SK-N-SH (cell line): ENCODE data around the gene CLRN3. TPM values are rescaled to one million over a fixed set of nuclear protein-coding genes. Genes with fewer than 3 reads are reported as not detected.

ENCODE experiments used
- CTCF ChIA-PET: fragments of 300-600, 350-600 bp; formaldehyde crosslinking; extraction: SDS; loops from one replicate; lab custom pipeline; 2021; lab: Yijun Ruan, JAX
- POLR2A ChIA-PET: fragments of 350-600 bp; sonication (Branson Sonifier 250); formaldehyde crosslinking; extraction: SDS; loops from one replicate; lab custom pipeline; 2020; ENCODE audit warnings: antibody characterized with exemption, inconsistent platforms; lab: Yijun Ruan, JAX
- DNase-seq: peaks from one replicate; pipeline ENCODE4 v3.0.0; 2012
- H2AFZ ChIP-seq: fragments of 200-600 bp; sonication (generic); 2 replicates; pipeline ENCODE4 v1.8.1; 2016; ENCODE audit warnings: antibody characterized with exemption, mild to moderate bottlenecking, low read depth
- H3F3A ChIP-seq: fragments of 200-600 bp; sonication (generic); replicated peaks from 2 replicates; pipeline ENCODE3; 2016; ENCODE audit warnings: antibody characterized with exemption, mild to moderate bottlenecking; ENCODE audit not compliant: insufficient read depth
- H3K27ac ChIP-seq, 2 experiments: fragments of 200-500 bp in 1 of 2; fragments of 200-600 bp in 1 of 2; sonication (Bioruptor generic) in 1 of 2; sonication (generic), shearing (Covaris generic) in 1 of 2; 2 replicates each; pipeline versions ENCODE4 v1.5.1 to v1.6.1; 2014 to 2016; ENCODE audit warnings: low read depth in 2 of 2, inconsistent platforms in 1 of 2, low read length in 1 of 2, mild to moderate bottlenecking in 1 of 2, mixed read lengths in 1 of 2
- H3K27me3 ChIP-seq: fragments of 200-600 bp; sonication (generic), shearing (Covaris generic); 2 replicates; pipeline ENCODE4 v1.6.1; 2016; ENCODE audit warnings: mixed run types; ENCODE audit not compliant: insufficient read depth
- H3K36me3 ChIP-seq, 2 experiments: fragments of 200-500 bp in 1 of 2; fragments of 200-600 bp in 1 of 2; sonication (Bioruptor generic) in 1 of 2; sonication (generic) in 1 of 2; replicated peaks in 1 of 2; 2 replicates each; pipeline versions ENCODE3 to v1.5.1; 2014 to 2016; ENCODE audit warnings: low read length in 1 of 2, mild to moderate bottlenecking in 1 of 2; ENCODE audit not compliant: insufficient read depth in 2 of 2, control insufficient read depth in 1 of 2
- H3K4me1 ChIP-seq, 2 experiments: fragments of 200-500 bp in 1 of 2; fragments of 200-600 bp in 1 of 2; sonication (Bioruptor generic) in 1 of 2; sonication (generic), shearing (Covaris generic) in 1 of 2; 2 replicates each; pipeline versions ENCODE4 v1.5.1 to v1.6.1; 2014 to 2016; ENCODE audit warnings: low read depth in 1 of 2, low read length in 1 of 2, mixed run types in 1 of 2; ENCODE audit not compliant: insufficient read depth in 2 of 2, control insufficient read depth in 1 of 2
- H3K4me2 ChIP-seq: fragments of 200-600 bp; sonication (generic), shearing (Covaris generic); 2 replicates; pipeline ENCODE4 v1.6.1; 2017; ENCODE audit warnings: mixed run types
- H3K4me3 ChIP-seq, 2 experiments: fragments of 200-500 bp in 1 of 2; fragments of 200-600 bp in 1 of 2; sonication (Bioruptor generic) in 1 of 2; sonication (generic), shearing (Covaris generic) in 1 of 2; 2 replicates each; pipeline versions ENCODE4 v1.5.1 to v1.8.1; 2014 to 2016; ENCODE audit warnings: low read depth in 2 of 2, inconsistent platforms in 1 of 2, low read length in 1 of 2, mild to moderate bottlenecking in 1 of 2, mixed read lengths in 1 of 2, moderate library complexity in 1 of 2
- H3K79me2 ChIP-seq: fragments of 200-600 bp; sonication (generic); 2 replicates; pipeline ENCODE4 v1.8.1; 2017; ENCODE audit warnings: mild to moderate bottlenecking; ENCODE audit not compliant: insufficient read depth
- H3K9ac ChIP-seq: fragments of 200-600 bp; sonication (generic); 2 replicates; pipeline ENCODE4 v1.6.1; 2017; ENCODE audit warnings: mixed run types
- H3K9me2 ChIP-seq: fragments of 200-600 bp; sonication (generic); 2 replicates; pipeline ENCODE4 v1.6.1; 2017; ENCODE audit warnings: mixed run types
- H3K9me3 ChIP-seq: fragments of 200-600 bp; sonication (generic); 2 replicates; pipeline ENCODE4 v1.6.1; 2017; ENCODE audit warnings: mixed run types, mild to moderate bottlenecking, moderate library complexity
- H4K20me1 ChIP-seq: fragments of 200-600 bp; sonication (generic); 2 replicates; pipeline ENCODE4 v1.6.1; 2017; ENCODE audit warnings: mild to moderate bottlenecking, mixed run types; ENCODE audit not compliant: insufficient read depth
- CHD2 ChIP-seq: fragments of 150-350 bp; IDR thresholded peaks from 2 replicates; pipeline ENCODE4 v1.6.1; 2018; ENCODE audit warnings: low read length; ENCODE audit not compliant: partially characterized antibody
- CTCF ChIP-seq: fragments of 200-600 bp; sonication (generic); IDR thresholded peaks from 2 replicates; pipeline ENCODE4 v1.6.1; 2017; ENCODE audit warnings: antibody characterized with exemption, mild to moderate bottlenecking, moderate library complexity
- EP300 ChIP-seq, 2 experiments: IDR thresholded peaks; 2 replicates each; pipeline versions ENCODE4 v1.4.0 to v1.6.1; 2012; ENCODE audit warnings: borderline replicate concordance in 1 of 2, low read depth in 1 of 2, low read length in 1 of 2
- EZH2phosphoT487 ChIP-seq: fragments of 200-600 bp; sonication (generic); IDR thresholded peaks from 2 replicates; pipeline ENCODE4 v1.6.1; 2017; ENCODE audit warnings: low read depth, mixed run types, mild to moderate bottlenecking, antibody characterized with exemption, moderate library complexity, borderline replicate concordance
- FOSL2 ChIP-seq: IDR thresholded peaks from 2 replicates; pipeline ENCODE4 v1.4.0; 2012; ENCODE audit warnings: low read depth, mild to moderate bottlenecking, moderate library complexity, borderline replicate concordance
- FOXM1 ChIP-seq: IDR thresholded peaks from 2 replicates; pipeline ENCODE4 v1.4.0; 2012; ENCODE audit warnings: low read depth, mild to moderate bottlenecking
- JUND ChIP-seq: IDR thresholded peaks from 2 replicates; pipeline ENCODE4 v1.4.0; 2012
- MAX ChIP-seq: IDR thresholded peaks from 2 replicates; pipeline ENCODE4 v1.4.0; 2012; ENCODE audit warnings: low read depth
- MXI1 ChIP-seq: IDR thresholded peaks from 2 replicates; pipeline ENCODE4 v1.6.1; 2012; ENCODE audit warnings: mild to moderate bottlenecking, low read depth, low read length, improper control_type of control experiment
- NRF1 ChIP-seq: IDR thresholded peaks from 2 replicates; pipeline ENCODE4 v1.6.1; 2012; ENCODE audit warnings: low read depth, mild to moderate bottlenecking, low read length
- PBX3 ChIP-seq: IDR thresholded peaks from 2 replicates; pipeline ENCODE4; 2012
- POLR2AphosphoS5 ChIP-seq: IDR thresholded peaks from 2 replicates; pipeline ENCODE4 v1.6.1; 2012; ENCODE audit warnings: low read depth, low read length
- RAD21 ChIP-seq: IDR thresholded peaks from 2 replicates; pipeline ENCODE4 v1.6.1; 2012; ENCODE audit warnings: mild to moderate bottlenecking, low read length
- RCOR1 ChIP-seq: fragments of 150-350 bp; IDR thresholded peaks from 2 replicates; pipeline ENCODE4 v1.6.1; 2017; ENCODE audit warnings: antibody characterized with exemption, low read length
- RFX5 ChIP-seq: IDR thresholded peaks from 2 replicates; pipeline ENCODE4 v1.6.1; 2012; ENCODE audit warnings: mild to moderate bottlenecking, improper control_type of control experiment, low read length
- SMC3 ChIP-seq: IDR thresholded peaks from 2 replicates; pipeline ENCODE4 v1.6.1; 2012; ENCODE audit warnings: low read depth, low read length, improper control_type of control experiment
- TAF1 ChIP-seq: IDR thresholded peaks from 2 replicates; pipeline ENCODE4 v1.6.1; 2012; ENCODE audit warnings: low read depth, mild to moderate bottlenecking, low read length, moderate library complexity, borderline replicate concordance
- TEAD4 ChIP-seq: IDR thresholded peaks from 2 replicates; pipeline ENCODE4 v1.4.0; 2012; ENCODE audit warnings: mild to moderate bottlenecking, borderline replicate concordance; ENCODE audit not compliant: insufficient read depth
- ZBTB33 ChIP-seq: IDR thresholded peaks from 2 replicates; pipeline ENCODE4 v1.4.0; 2012; ENCODE audit warnings: low read depth, borderline replicate concordance
- WGBS: methylation state at CpG from one replicate; pipeline ENCODE4 v1.1.6; 2017; ENCODE audit warnings: low lambda C conversion rate; 5-methylcytosine and 5-hydroxymethylcytosine counted together
- polyA plus RNA-seq, 3 experiments: library from polyadenylated mRNA; depleted of rRNA; stranded (reverse); fragments of >200 nt; gene quantifications; 2 replicates each; pipeline ENCODE4 v1.2.3, GENCODE V29; 2012

The CLRN3 gene
- polyA plus RNA-seq, 1 of the 3 experiments (the other 2 are of a cell fraction): 0.25 TPM

- H4K20me1 ChIP-seq: no peaks in the 10 kb centered on the region
- H3K4me1 ChIP-seq: no peaks in the 10 kb centered on the region
- H3K27me3 ChIP-seq: no peaks in the 10 kb centered on the region; the same call in 1 of the 2 replicates
- ChIA-PET CTCF (interaction anchor here (1.1 to 1.9 kb wide), 3 partner anchors 27 to 188 kb away, joined by 3 to 7 read pairs (median 3); no protein-coding TSS in a partner anchor), POLR2A (no interaction called here)
- no peak overlapping the region for H3K27ac ChIP-seq
- no peaks in the 10 kb centered on the region for H3F3A ChIP-seq
- H3K9ac ChIP-seq: no peak overlapping the region
- DNase-seq: no peak
- H3K4me3 ChIP-seq: no peak overlapping the region
- no peak for TF ChIP-seq TEAD4
- no peak for TF ChIP-seq MAX
- no peak for TF ChIP-seq MXI1
- no peak for TF ChIP-seq JUND
- H3K79me2 ChIP-seq: no peaks in the 10 kb centered on the region
- WGBS: 68% methylated on average over 6 of the region's 8 CpGs
- no peaks in the 10 kb centered on the region for H3K36me3 ChIP-seq
- H3K9me3 ChIP-seq: no peaks in the 10 kb centered on the region
- H3K4me2 ChIP-seq: no peak overlapping the region
- H3K9me2 ChIP-seq: no peaks in the 10 kb centered on the region
- no peak overlapping the region for H2AFZ ChIP-seq
These were observed 11.5 kb downstream of the CLRN3 start for GRCh38 chr10:127881262-127881661.

GRCh38 chr10:127880557-127880956, 12.2 kb downstream of the CLRN3 start:
- Histone ChIP-seq H3K4me3 (no peak overlapping the region), H3K9me3 (no peaks in the 10 kb centered on the region), H3K27ac (no peak overlapping the region), H3K4me1 (no peaks in the 10 kb centered on the region), H3F3A (no peaks in the 10 kb centered on the region), H4K20me1 (no peaks in the 10 kb centered on the region), H2AFZ (no peak overlapping the region), H3K79me2 (no peaks in the 10 kb centered on the region), H3K9ac (no peak overlapping the region), H3K4me2 (no peak overlapping the region), H3K27me3 (no peaks in the 10 kb centered on the region; the same call in 1 of the 2 replicates), H3K36me3 (no peaks in the 10 kb centered on the region), H3K9me2 (no peaks in the 10 kb centered on the region)
- POLR2A ChIA-PET: no interaction called here
- CTCF ChIA-PET: interaction anchor here (1.0 to 1.7 kb wide), 4 partner anchors 9 to 131 kb away, joined by 3 to 5 read pairs (median 3); partner anchors contain the start of gene PTPRE
- WGBS: 43% methylated on average over 1 of the region's 2 CpGs
- no peak for DNase-seq
- TF ChIP-seq POLR2AphosphoS5 (no peak), SMC3 (no peak), RAD21 (no peak), MAX (no peak), RCOR1 (no peak), EP300 (IDR thresholded peaks at IDR 0.05; ENCODE audit: borderline replicate concordance in 1 of 2, low read depth in 1 of 2, low read length in 1 of 2) (no peak), TAF1 (no peak), RFX5 (no peak), ZBTB33 (no peak), FOSL2 (no peak), PBX3 (no peak), EZH2phosphoT487 (no peak), FOXM1 (no peak), NRF1 (no peak), CHD2 (no peak), CTCF (no peak)
